Panc1 (cell line): ENCODE data around the gene WDR27. TPM values are rescaled to one million over a fixed set of nuclear protein-coding genes. Genes with fewer than 3 reads are reported as not detected.

ENCODE experiments used
- ATAC-seq: fragments of 200-7000 bp; cut with Tn5 transposase; 2 replicates; pipeline ENCODE4 v1.9.1; 2020; ENCODE audit warnings: mild to moderate bottlenecking, moderate library complexity
- BruUV-seq: library from RNA; stranded (reverse); fragments of 400-500 nt; replicated peaks from 2 replicates; lab custom pipeline; 2021; lab: Mats Ljungman, UMichigan
- CTCF ChIA-PET: fragments of 300-600 bp; sonication (Branson Sonifier 250); formaldehyde crosslinking; loops from one replicate; lab custom pipeline; 2022; ENCODE audit warnings: antibody characterized with exemption; lab: Charles Lee
- POLR2A ChIA-PET: fragments of 300-600 bp; sonication (Branson Sonifier 250); formaldehyde crosslinking; loops from one replicate; lab custom pipeline; 2022; ENCODE audit warnings: antibody characterized with exemption; lab: Charles Lee
- DNase-seq: peaks from one replicate; pipeline ENCODE4 v3.0.0-alpha.2; 2010; ENCODE audit warnings: low read depth, low spot score
- H3K27ac ChIP-seq: 2 replicates; pipeline ENCODE4 v1.5.1; 2011; ENCODE audit warnings: mild to moderate bottlenecking, low read length, inconsistent platforms
- H3K27me3 ChIP-seq: fragments of 200-500 bp; sonication (Bioruptor generic); 2 replicates; pipeline ENCODE4 v1.6.0; 2014; ENCODE audit warnings: low read length, inconsistent platforms; ENCODE audit not compliant: control insufficient read depth, insufficient read depth
- H3K36me3 ChIP-seq: fragments of 200-500 bp; sonication (Bioruptor generic); 2 replicates; pipeline ENCODE4 v1.5.1; 2014; ENCODE audit warnings: inconsistent platforms, mild to moderate bottlenecking, low read length, moderate library complexity; ENCODE audit not compliant: control insufficient read depth, insufficient read depth
- H3K4me1 ChIP-seq: 2 replicates; pipeline ENCODE4 v1.5.1; 2011; ENCODE audit warnings: inconsistent platforms, mild to moderate bottlenecking, low read length, moderate library complexity; ENCODE audit not compliant: control insufficient read depth, insufficient read depth
- H3K4me3 ChIP-seq, 2 experiments: 2 replicates each; pipeline ENCODE4 v1.5.1; 2011 to 2012; ENCODE audit warnings: low read depth in 2 of 2, low read length in 2 of 2, mild to moderate bottlenecking in 2 of 2, inconsistent platforms in 1 of 2, moderate library complexity in 1 of 2
- H3K9me3 ChIP-seq: fragments of 200-500 bp; sonication (Bioruptor generic); 2 replicates; pipeline ENCODE4 v1.5.1; 2014; ENCODE audit warnings: low read depth, mild to moderate bottlenecking, inconsistent platforms, low read length, moderate library complexity; ENCODE audit not compliant: control insufficient read depth, insufficient read depth
- POLR2AphosphoS5 ChIP-seq: IDR thresholded peaks from 2 replicates; pipeline ENCODE4 v1.6.1; 2012; ENCODE audit warnings: mild to moderate bottlenecking, low read depth, low read length, moderate library complexity
- REST ChIP-seq, 2 experiments: IDR thresholded peaks; 2 replicates each; pipeline ENCODE4 v1.6.1; 2011 to 2012; ENCODE audit warnings: low read depth in 2 of 2, control low read depth in 1 of 2, low read length in 1 of 2, mild to moderate bottlenecking in 1 of 2, moderate library complexity in 1 of 2; ENCODE audit not compliant: insufficient read depth in 1 of 2
- SIN3A ChIP-seq: IDR thresholded peaks from 2 replicates; pipeline ENCODE4 v1.6.1; 2012; ENCODE audit warnings: low read depth, mild to moderate bottlenecking, low read length, moderate library complexity, borderline replicate concordance; ENCODE audit not compliant: insufficient read depth
- TCF7L2 ChIP-seq: IDR thresholded peaks from 2 replicates; pipeline ENCODE4 v1.6.1; 2011; ENCODE audit warnings: mild to moderate bottlenecking, low read depth, low read length, inconsistent platforms
- in situ Hi-C: cut with HindIII; loops from 2 replicates; pipeline ENCODE4 v1.10.0; 2016; ENCODE audit warnings: low sequenced_read_pairs, low pct_unique_long_range_greater_than_20kb
- intact Hi-C: fragments of 100-400 bp; cut with micrococcal nuclease; formaldehyde crosslinking; loops from one replicate; pipeline ENCODE4 v1.10.0; 2022; ENCODE audit not compliant: unreplicated experiment
- total RNA-seq: library from RNA; stranded (reverse); gene quantifications from one replicate; pipeline ENCODE4 v1.2.1, GENCODE V29; 2021; ENCODE audit not compliant: unreplicated experiment
- TF ChIP-seq, protein P1 (sequence below): fragments of 450-650 bp; IDR thresholded peaks from 2 replicates; pipeline ENCODE4 v1.5.1; 2017; ENCODE audit warnings: mild to moderate bottlenecking

The WDR27 gene
- total RNA-seq, 1 experiment from 2014 or later, result 56.3 TPM

GRCh38 chr6:169622618-169623017, 79.2 kb downstream of the WDR27 start:
- Histone ChIP-seq H3K4me3 (no peak overlapping the region), H3K4me1 (no peaks in the 10 kb centered on the region), H3K9me3 (no peaks in the 10 kb centered on the region), H3K27me3 (no peaks in the 10 kb centered on the region), H3K36me3 (no peaks in the 10 kb centered on the region), H3K27ac (no peak overlapping the region)
- BruUV-seq, result no TSS peak
- ChIA-PET POLR2A (no interaction called here), CTCF (no interaction called here)
- in situ Hi-C loops (no loop called here), intact Hi-C loops (no loop called here)
- no peak for ATAC-seq
- no peak for DNase-seq
- TF ChIP-seq POLR2AphosphoS5, result no peak
- no peak for TF ChIP-seq REST (IDR thresholded peaks at IDR 0.05; ENCODE audit: insufficient read depth in 1 of 2, low read depth in 2 of 2, low read length in 1 of 2)
- no peak for TF ChIP-seq TCF7L2
- TF ChIP-seq, protein P1, sequence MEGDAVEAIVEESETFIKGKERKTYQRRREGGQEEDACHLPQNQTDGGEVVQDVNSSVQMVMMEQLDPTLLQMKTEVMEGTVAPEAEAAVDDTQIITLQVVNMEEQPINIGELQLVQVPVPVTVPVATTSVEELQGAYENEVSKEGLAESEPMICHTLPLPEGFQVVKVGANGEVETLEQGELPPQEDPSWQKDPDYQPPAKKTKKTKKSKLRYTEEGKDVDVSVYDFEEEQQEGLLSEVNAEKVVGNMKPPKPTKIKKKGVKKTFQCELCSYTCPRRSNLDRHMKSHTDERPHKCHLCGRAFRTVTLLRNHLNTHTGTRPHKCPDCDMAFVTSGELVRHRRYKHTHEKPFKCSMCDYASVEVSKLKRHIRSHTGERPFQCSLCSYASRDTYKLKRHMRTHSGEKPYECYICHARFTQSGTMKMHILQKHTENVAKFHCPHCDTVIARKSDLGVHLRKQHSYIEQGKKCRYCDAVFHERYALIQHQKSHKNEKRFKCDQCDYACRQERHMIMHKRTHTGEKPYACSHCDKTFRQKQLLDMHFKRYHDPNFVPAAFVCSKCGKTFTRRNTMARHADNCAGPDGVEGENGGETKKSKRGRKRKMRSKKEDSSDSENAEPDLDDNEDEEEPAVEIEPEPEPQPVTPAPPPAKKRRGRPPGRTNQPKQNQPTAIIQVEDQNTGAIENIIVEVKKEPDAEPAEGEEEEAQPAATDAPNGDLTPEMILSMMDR, result no peak
- TF ChIP-seq SIN3A, result no peak

- Histone ChIP-seq H3K9me3 (no peaks in the 10 kb centered on the region), H3K4me3 (no peak overlapping the region), H3K4me1 (no peaks in the 10 kb centered on the region), H3K27ac (no peak overlapping the region), H3K36me3 (no peaks in the 10 kb centered on the region), H3K27me3 (no peaks in the 10 kb centered on the region)
- intact Hi-C loops, result no loop called here
- ChIA-PET POLR2A (no interaction called here), CTCF (no interaction called here)
- ATAC-seq (no peak), DNase-seq (no peak)
- TF ChIP-seq TCF7L2 (no peak), SIN3A (no peak), REST (IDR thresholded peaks at IDR 0.05; ENCODE audit: insufficient read depth in 1 of 2, low read depth in 2 of 2, low read length in 1 of 2) (no peak), POLR2AphosphoS5 (no peak)
- TF ChIP-seq, protein P1, result no peak
- in situ Hi-C loops, result no loop called here
- BruUV-seq, result no TSS peak
Observed at GRCh38 chr6:169621311-169621710, 80.5 kb downstream of the WDR27 start.
